Astrocyte (in vitro differentiated cells and primary cell): Measurements from ENCODE around the gene AGPAT3. TPM values are rescaled to one million over a fixed set of nuclear protein-coding genes. Genes with fewer than 3 reads are reported as not detected.

Experiments
- DNase-seq: peaks from one replicate; pipeline ENCODE4 v3.0.0-alpha.2; 2010; ENCODE audit warnings: low read depth
- FAIRE-seq: peaks from 2 replicates; lab custom pipeline; 2011; peaks lifted over from hg19 to GRCh38; lab: Jason Lieb, UNC
- H2AFZ ChIP-seq: 2 replicates; pipeline ENCODE4 v1.6.0; 2012; ENCODE audit warnings: low read depth, low read length, inconsistent platforms
- H3K27ac ChIP-seq: 2 replicates; pipeline ENCODE4 v1.5.1; 2011; ENCODE audit warnings: low read depth, low read length, inconsistent platforms
- H3K27me3 ChIP-seq: 2 replicates; pipeline ENCODE4 v1.6.0; 2011; ENCODE audit warnings: low read length, inconsistent platforms; ENCODE audit not compliant: insufficient read depth
- H3K36me3 ChIP-seq: 2 replicates; pipeline ENCODE4 v1.5.1; 2011; ENCODE audit warnings: low read length, inconsistent platforms; ENCODE audit not compliant: insufficient read depth
- H3K4me1 ChIP-seq: 2 replicates; pipeline ENCODE4 v1.5.1; 2011; ENCODE audit warnings: low read length, inconsistent platforms; ENCODE audit not compliant: insufficient read depth
- H3K4me2 ChIP-seq: 2 replicates; pipeline ENCODE4 v1.6.0; 2012; ENCODE audit warnings: low read length, inconsistent platforms
- H3K4me3 ChIP-seq: 2 replicates; pipeline ENCODE4 v1.5.1; 2011; ENCODE audit warnings: low read depth, mild to moderate bottlenecking, low read length, inconsistent platforms; ENCODE audit not compliant: insufficient read depth
- H3K79me2 ChIP-seq: 2 replicates; pipeline ENCODE4 v1.6.0; 2012; ENCODE audit warnings: mild to moderate bottlenecking, low read length, inconsistent platforms; ENCODE audit not compliant: insufficient read depth
- H3K9ac ChIP-seq: 2 replicates; pipeline ENCODE4 v1.6.0; 2012; ENCODE audit warnings: mild to moderate bottlenecking, low read length, inconsistent platforms
- H3K9me3 ChIP-seq: 2 replicates; pipeline ENCODE4 v1.5.1; 2012; ENCODE audit warnings: low read depth, mild to moderate bottlenecking, low read length, inconsistent platforms; ENCODE audit not compliant: insufficient read depth
- H4K20me1 ChIP-seq: 2 replicates; pipeline ENCODE4 v1.6.0; 2012; ENCODE audit warnings: low read length, inconsistent platforms; ENCODE audit not compliant: insufficient read depth
- H3K27ac Mint-ChIP-seq: one replicate; pipeline ENCODE4 v1.8.0; 2021; ENCODE audit warnings: mild to moderate bottlenecking, mixed read lengths; ENCODE audit not compliant: unreplicated experiment
- H3K27me3 Mint-ChIP-seq: one replicate; pipeline ENCODE4 v1.8.0; 2021; ENCODE audit warnings: low read depth, mixed read lengths; ENCODE audit not compliant: unreplicated experiment
- H3K36me3 Mint-ChIP-seq: one replicate; pipeline ENCODE4 v1.8.0; 2021; ENCODE audit warnings: low read depth, mixed read lengths; ENCODE audit not compliant: unreplicated experiment
- H3K4me1 Mint-ChIP-seq: one replicate; pipeline ENCODE4 v1.8.0; 2021; ENCODE audit warnings: low read depth, mixed read lengths; ENCODE audit not compliant: unreplicated experiment
- H3K4me3 Mint-ChIP-seq: one replicate; pipeline ENCODE4 v1.8.0; 2021; ENCODE audit warnings: mild to moderate bottlenecking, moderate library complexity, mixed read lengths; ENCODE audit not compliant: unreplicated experiment
- H3K9me3 Mint-ChIP-seq: one replicate; pipeline ENCODE4 v1.8.0; 2021; ENCODE audit warnings: mild to moderate bottlenecking, mixed read lengths; ENCODE audit not compliant: unreplicated experiment
- EZH2 ChIP-seq: IDR thresholded peaks from 2 replicates; pipeline ENCODE4 v1.6.1; 2012; ENCODE audit warnings: mild to moderate bottlenecking, low read length, inconsistent platforms; ENCODE audit not compliant: insufficient read depth
- total RNA-seq: library from RNA; stranded (reverse); gene quantifications from 2 replicates; pipeline ENCODE4 v1.2.1, GENCODE V29; 2021
- TF ChIP-seq, protein P1 (sequence below): IDR thresholded peaks from 2 replicates; pipeline ENCODE4 v1.5.1; 2011; ENCODE audit warnings: low read depth, mild to moderate bottlenecking, inconsistent platforms, low read length, moderate library complexity; ENCODE audit not compliant: insufficient read depth

The AGPAT3 gene
- total RNA-seq, 1 donor from 2014 or later, result 34.7 TPM

DNA sequence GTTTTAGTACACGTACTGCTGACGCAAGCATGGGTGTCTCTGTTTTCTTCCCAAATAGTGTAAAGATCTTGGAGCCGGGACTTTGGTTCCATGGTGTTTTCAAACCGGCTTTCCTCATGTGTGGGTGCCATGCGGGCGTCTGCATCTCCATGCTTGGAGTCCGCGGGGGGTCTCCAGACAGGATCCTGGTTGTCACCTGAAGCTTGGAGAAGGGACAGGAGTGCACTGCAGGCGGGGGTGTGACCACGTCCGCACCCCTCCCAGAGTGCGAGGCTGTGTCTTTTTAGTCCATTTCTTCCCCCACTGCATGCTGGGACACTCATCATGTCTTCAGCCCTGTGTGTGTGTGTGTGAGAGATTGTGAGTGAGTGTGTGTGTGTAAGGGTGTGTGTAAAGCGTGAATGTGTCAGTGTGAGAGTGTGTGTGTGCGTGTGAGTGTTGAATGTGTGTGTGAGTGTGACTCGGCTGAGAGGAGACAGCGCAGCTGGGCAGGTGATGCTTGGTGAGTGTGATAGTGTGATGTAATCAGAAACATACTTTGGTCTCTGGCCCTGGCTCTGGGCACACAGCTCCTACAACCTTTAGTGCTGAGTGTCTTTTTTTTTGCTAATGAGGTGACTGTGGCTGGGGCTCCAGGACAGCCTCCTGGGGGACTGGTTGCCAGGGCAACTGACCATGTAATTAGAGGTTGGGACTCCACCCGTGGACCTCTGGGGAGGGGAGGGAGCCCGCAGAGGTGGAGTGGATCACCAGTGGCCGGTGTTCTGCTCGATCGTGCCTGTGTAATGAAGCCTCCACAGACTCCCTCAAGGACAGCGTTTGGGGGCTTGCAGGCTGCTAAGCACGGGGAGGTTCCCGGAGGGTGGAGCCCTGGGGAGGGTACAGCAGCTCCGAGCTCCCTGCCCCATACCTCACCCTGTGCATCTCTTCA is 55.1 kb downstream of the AGPAT3 start:
- H3K36me3 Mint-ChIP-seq, result peaks cover 1% of the 10 kb centered on the region
- Histone ChIP-seq H4K20me1 (peaks cover 76% of the 10 kb centered on the region), H3K36me3 (no peaks in the 10 kb centered on the region), H3K9me3 (no peaks in the 10 kb centered on the region), H3K27ac (no peak overlapping the region), H3K9ac (no peak overlapping the region), H2AFZ (no peak overlapping the region), H3K4me3 (no peak overlapping the region), H3K4me1 (peaks cover 10% of the 10 kb centered on the region), H3K27me3 (no peaks in the 10 kb centered on the region), H3K4me2 (no peak overlapping the region), H3K79me2 (peaks cover 34% of the 10 kb centered on the region)
- no peaks in the 10 kb centered on the region for H3K9me3 Mint-ChIP-seq
- H3K4me3 Mint-ChIP-seq, result no peak overlapping the region
- FAIRE-seq, result no peak
- no peaks in the 10 kb centered on the region for H3K27me3 Mint-ChIP-seq
- DNase-seq, result no peak
- peaks cover 20% of the 10 kb centered on the region for H3K4me1 Mint-ChIP-seq
- H3K27ac Mint-ChIP-seq, result no peak overlapping the region
- TF ChIP-seq, protein P1, sequence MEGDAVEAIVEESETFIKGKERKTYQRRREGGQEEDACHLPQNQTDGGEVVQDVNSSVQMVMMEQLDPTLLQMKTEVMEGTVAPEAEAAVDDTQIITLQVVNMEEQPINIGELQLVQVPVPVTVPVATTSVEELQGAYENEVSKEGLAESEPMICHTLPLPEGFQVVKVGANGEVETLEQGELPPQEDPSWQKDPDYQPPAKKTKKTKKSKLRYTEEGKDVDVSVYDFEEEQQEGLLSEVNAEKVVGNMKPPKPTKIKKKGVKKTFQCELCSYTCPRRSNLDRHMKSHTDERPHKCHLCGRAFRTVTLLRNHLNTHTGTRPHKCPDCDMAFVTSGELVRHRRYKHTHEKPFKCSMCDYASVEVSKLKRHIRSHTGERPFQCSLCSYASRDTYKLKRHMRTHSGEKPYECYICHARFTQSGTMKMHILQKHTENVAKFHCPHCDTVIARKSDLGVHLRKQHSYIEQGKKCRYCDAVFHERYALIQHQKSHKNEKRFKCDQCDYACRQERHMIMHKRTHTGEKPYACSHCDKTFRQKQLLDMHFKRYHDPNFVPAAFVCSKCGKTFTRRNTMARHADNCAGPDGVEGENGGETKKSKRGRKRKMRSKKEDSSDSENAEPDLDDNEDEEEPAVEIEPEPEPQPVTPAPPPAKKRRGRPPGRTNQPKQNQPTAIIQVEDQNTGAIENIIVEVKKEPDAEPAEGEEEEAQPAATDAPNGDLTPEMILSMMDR, result no peak
- TF ChIP-seq EZH2, result no peak

DNA sequence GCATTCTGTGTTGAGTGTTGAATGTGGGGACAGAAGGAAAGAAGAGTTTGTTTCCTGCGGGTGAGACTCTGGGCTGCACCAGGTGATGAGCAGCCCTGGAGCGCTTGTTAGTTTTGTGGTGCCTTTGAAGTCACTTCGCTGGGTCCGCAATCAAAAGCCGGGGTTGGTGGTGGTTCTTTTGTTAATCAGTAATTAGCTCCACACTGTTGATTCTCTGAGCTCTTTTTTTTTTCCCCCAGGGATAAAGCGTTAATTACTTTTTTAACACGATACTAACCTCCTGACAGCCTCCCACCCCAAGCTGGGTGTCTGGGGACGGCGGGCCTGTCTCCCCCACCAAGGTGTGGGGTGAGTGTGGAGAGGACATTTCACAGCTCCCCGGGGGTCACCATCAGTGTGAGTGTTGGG is 56.6 kb downstream of the AGPAT3 start:
- FAIRE-seq (no peak), DNase-seq (no peak)
- H3K4me3 Mint-ChIP-seq, result no peak overlapping the region
- peaks cover 5% of the 10 kb centered on the region for H3K36me3 Mint-ChIP-seq
- H3K27me3 Mint-ChIP-seq, result no peaks in the 10 kb centered on the region
- Histone ChIP-seq H3K36me3 (no peaks in the 10 kb centered on the region), H3K4me1 (peaks cover 10% of the 10 kb centered on the region), H3K4me3 (no peak overlapping the region), H3K4me2 (peak overlapping the region; percentile 19), H3K27ac (no peak overlapping the region), H4K20me1 (peaks cover 75% of the 10 kb centered on the region), H2AFZ (no peak overlapping the region), H3K27me3 (no peaks in the 10 kb centered on the region), H3K79me2 (peaks cover 33% of the 10 kb centered on the region), H3K9me3 (no peaks in the 10 kb centered on the region), H3K9ac (no peak overlapping the region)
- H3K4me1 Mint-ChIP-seq, result peaks cover 22% of the 10 kb centered on the region
- no peaks in the 10 kb centered on the region for H3K9me3 Mint-ChIP-seq
- peak overlapping the region; percentile 12 for H3K27ac Mint-ChIP-seq
- TF ChIP-seq, protein P1, result no peak
- no peak for TF ChIP-seq EZH2
